IMR-90 (cell line): ENCODE data around the gene KLF12. TPM values are rescaled to one million over a fixed set of nuclear protein-coding genes. Genes with fewer than 3 reads are reported as not detected.

Experiments used
- ATAC-seq: fragments of 200-7000 bp; cut with Tn5 transposase; 2 replicates; pipeline ENCODE4 v1.9.1; 2020; ENCODE audit warnings: low read depth, mild to moderate bottlenecking, moderate library complexity
- BruUV-seq: library from RNA; stranded (reverse); fragments of 400-500 nt; replicated peaks from 2 replicates; lab custom pipeline; 2021; lab: Mats Ljungman, UMichigan
- CTCF ChIA-PET: fragments of 300-600 bp; formaldehyde crosslinking; extraction: SDS; loops from one replicate; lab custom pipeline; 2021; ENCODE audit warnings: antibody characterized with exemption; lab: Yijun Ruan, JAX
- POLR2A ChIA-PET: fragments of 300-600 bp; sonication (Branson Sonifier 250); formaldehyde crosslinking; loops from one replicate; lab custom pipeline; 2022; ENCODE audit warnings: antibody characterized with exemption; ENCODE audit not compliant: unreplicated experiment; lab: Charles Lee
- DNase-seq: peaks from one replicate; pipeline ENCODE4 v3.0.0; 2013
- H2AFZ ChIP-seq: replicated peaks from 2 replicates; pipeline ENCODE3; 2013; ENCODE audit warnings: low read length, mild to moderate bottlenecking; ENCODE audit not compliant: poor library complexity
- H2AK5ac ChIP-seq: 2 replicates; pipeline ENCODE4 v1.6.1; 2013; ENCODE audit warnings: low read depth, low read length, inconsistent platforms
- H2AK9ac ChIP-seq: replicated peaks from 2 replicates; pipeline ENCODE3; 2013; ENCODE audit warnings: mild to moderate bottlenecking, low read depth, low read length, moderate library complexity; ENCODE audit not compliant: poor library complexity
- H2BK120ac ChIP-seq: 2 replicates; pipeline ENCODE4 v1.6.1; 2013; ENCODE audit warnings: low read depth, low read length, inconsistent platforms
- H2BK15ac ChIP-seq: 3 replicates; pipeline ENCODE4 v1.6.1; 2013; ENCODE audit warnings: low read depth, low read length, inconsistent platforms
- H2BK20ac ChIP-seq: 2 replicates; pipeline ENCODE4 v1.6.1; 2013; ENCODE audit warnings: low read depth, mild to moderate bottlenecking, inconsistent platforms, low read length, moderate library complexity
- H2BK5ac ChIP-seq: 2 replicates; pipeline ENCODE4 v1.6.1; 2013; ENCODE audit warnings: mild to moderate bottlenecking, low read depth, low read length, inconsistent platforms; ENCODE audit not compliant: poor library complexity, severe bottlenecking
- H3K14ac ChIP-seq: replicated peaks from 2 replicates; pipeline ENCODE4 v1.6.1; 2013; ENCODE audit warnings: low read depth, low read length, inconsistent platforms
- H3K18ac ChIP-seq: 2 replicates; pipeline ENCODE4 v1.6.1; 2013; ENCODE audit warnings: low read depth, low read length, control low read depth
- H3K23ac ChIP-seq: 2 replicates; pipeline ENCODE4 v1.6.1; 2013; ENCODE audit warnings: low read depth, low read length, inconsistent platforms
- H3K27ac ChIP-seq: 2 replicates; pipeline ENCODE4 v1.5.1; 2013; ENCODE audit warnings: mild to moderate bottlenecking, control low read depth, low read length; ENCODE audit not compliant: insufficient read depth
- H3K27me3 ChIP-seq: 2 replicates; pipeline ENCODE4 v1.6.1; 2013; ENCODE audit warnings: low read length; ENCODE audit not compliant: control insufficient read depth, insufficient read depth
- H3K36me3 ChIP-seq: 2 replicates; pipeline ENCODE4 v1.6.1; 2013; ENCODE audit warnings: low read length, mixed read lengths; ENCODE audit not compliant: control insufficient read depth, insufficient read depth
- H3K4ac ChIP-seq: 2 replicates; pipeline ENCODE4 v1.6.1; 2013; ENCODE audit warnings: low read depth, low read length, inconsistent platforms
- H3K4me1 ChIP-seq: 2 replicates; pipeline ENCODE4 v1.6.1; 2013; ENCODE audit warnings: low read length, mixed read lengths; ENCODE audit not compliant: control insufficient read depth, insufficient read depth
- H3K4me2 ChIP-seq: 2 replicates; pipeline ENCODE4 v1.6.1; 2013; ENCODE audit warnings: low read depth, mild to moderate bottlenecking, control low read depth, low read length, moderate library complexity
- H3K4me3 ChIP-seq: 2 replicates; pipeline ENCODE4 v1.5.1; 2013; ENCODE audit warnings: low read depth, mild to moderate bottlenecking, control low read depth, low read length, moderate library complexity; ENCODE audit not compliant: insufficient read depth
- H3K56ac ChIP-seq: 2 replicates; pipeline ENCODE4 v1.6.1; 2013; ENCODE audit warnings: low read length, inconsistent platforms; ENCODE audit not compliant: insufficient read depth; ENCODE audit errors: extremely low read depth
- H3K79me1 ChIP-seq, 2 experiments: 2 replicates each; pipeline ENCODE4 v1.6.1; 2013; ENCODE audit warnings: low read length in 2 of 2, inconsistent platforms in 1 of 2, low read depth in 1 of 2
- H3K9ac ChIP-seq: 2 replicates; pipeline ENCODE4 v1.6.1; 2013; ENCODE audit warnings: low read depth, low read length, control low read depth
- H3K9me1 ChIP-seq: 2 replicates; pipeline ENCODE4 v1.6.1; 2013; ENCODE audit warnings: low read length, inconsistent platforms; ENCODE audit not compliant: insufficient read depth
- H3K9me3 ChIP-seq: 2 replicates; pipeline ENCODE4 v1.6.1; 2013; ENCODE audit warnings: low read length; ENCODE audit not compliant: control insufficient read depth, insufficient read depth
- H4K20me1 ChIP-seq: 2 replicates; pipeline ENCODE4 v1.6.1; 2013; ENCODE audit warnings: low read length, inconsistent platforms; ENCODE audit not compliant: insufficient read depth
- H4K5ac ChIP-seq: 2 replicates; pipeline ENCODE4 v1.6.1; 2013; ENCODE audit warnings: mild to moderate bottlenecking, low read depth, low read length, control low read depth
- H4K8ac ChIP-seq, 2 experiments: 2 replicates each; pipeline ENCODE4 v1.6.1; 2013; ENCODE audit warnings: low read depth in 2 of 2, low read length in 2 of 2, control low read depth in 1 of 2, inconsistent platforms in 1 of 2
- H4K91ac ChIP-seq: 2 replicates; pipeline ENCODE4 v1.6.1; 2013; ENCODE audit warnings: low read depth, low read length, inconsistent platforms; ENCODE audit not compliant: insufficient read depth
- CTCF ChIP-seq: conservative IDR thresholded peaks from 2 replicates; pipeline ENCODE4 v1.5.1; 2012; ENCODE audit warnings: mild to moderate bottlenecking, low read depth, low read length, improper control_type of control experiment
- MAZ ChIP-seq: IDR thresholded peaks from 2 replicates; pipeline ENCODE4 v1.6.1; 2012; ENCODE audit warnings: low read depth, mild to moderate bottlenecking, low read length, improper control_type of control experiment, moderate library complexity, borderline replicate concordance
- MXI1 ChIP-seq: IDR thresholded peaks from 2 replicates; pipeline ENCODE4 v1.6.1; 2012; ENCODE audit warnings: low read depth, mild to moderate bottlenecking, low read length, moderate library complexity, borderline replicate concordance
- POLR2A ChIP-seq: IDR thresholded peaks from 2 replicates; pipeline ENCODE4 v1.6.1; 2012; ENCODE audit warnings: mild to moderate bottlenecking, low read depth, low read length
- WGBS, 2 experiments: methylation state at CpG; one replicate each; pipeline versions ENCODE4 v1.1.5 to v1.1.7; 2013; ENCODE audit warnings: missing lambda C conversion rate in 2 of 2; ENCODE audit not compliant: insufficient read length in 1 of 2; ENCODE audit errors: extremely low coverage in 2 of 2; 5-methylcytosine and 5-hydroxymethylcytosine counted together
- dilution Hi-C: fragments of 300-500 bp; cut with HindIII; formaldehyde crosslinking; loops from one replicate; pipeline ENCODE4 v1.14.3; 2018; ENCODE audit warnings: low sequenced_read_pairs; ENCODE audit not compliant: unreplicated experiment
- in situ Hi-C: fragments of 300-500 bp; cut with MboI; formaldehyde crosslinking; loops from 3 replicates; pipeline ENCODE4 v1.14.3; 2019; ENCODE audit warnings: low sequenced_read_pairs, inconsistent platforms, mixed read lengths
- intact Hi-C: fragments of 100-400 bp; cut with micrococcal nuclease; formaldehyde crosslinking; loops from 2 replicates; pipeline ENCODE4 v1.10.0; 2022
- polyA plus RNA-seq, 3 experiments: library from polyadenylated mRNA; depleted of rRNA; stranded (reverse); fragments of >200 nt; gene quantifications; 2 replicates each; pipeline ENCODE4 v1.2.3, GENCODE V29; 2012; ENCODE audit warnings: low replicate concordance in 1 of 3
- total RNA-seq: library from RNA; depleted of rRNA; stranded (reverse); fragments of >200 nt; gene quantifications from 2 replicates; pipeline ENCODE4 v1.2.3, GENCODE V29; 2012
- TF ChIP-seq, protein P1 (sequence below): fragments of 150-350 bp; IDR thresholded peaks from 2 replicates; pipeline ENCODE4 v1.6.1; 2017; ENCODE audit warnings: mild to moderate bottlenecking, antibody characterized with exemption, low read length, low read depth

KLF12 gene
- total and polyA plus RNA-seq, 2 of the 4 experiments (the other 2 are of a cell fraction), result 8.8 to 44.8 TPM

- POLR2A ChIA-PET, result no interaction called here
- Histone ChIP-seq H3K4me1 (peaks cover 11% of the 10 kb centered on the region), H2AFZ (peak overlapping the region; percentile 90), H4K8ac (peak overlapping the region; percentile 68 to 71; a peak in 3 of 4 replicates), H3K4ac (peak overlapping the region; percentile 91), H3K9me3 (no peaks in the 10 kb centered on the region), H2BK120ac (peak overlapping the region; percentile 86), H3K23ac (peak overlapping the region; percentile 98; the same call in 1 of the 2 replicates), H4K91ac (peak overlapping the region; percentile 76), H4K20me1 (peaks cover 4% of the 10 kb centered on the region; the same call in 1 of the 2 replicates), H3K9me1 (peaks cover 4% of the 10 kb centered on the region), H3K9ac (peak overlapping the region; percentile 92), H3K4me2 (peak overlapping the region; percentile 99), H2AK9ac (peak overlapping the region; percentile 94), H2BK5ac (peak overlapping the region; percentile 88), H3K27me3 (no peaks in the 10 kb centered on the region), H3K14ac (peak overlapping the region; percentile 84), H3K56ac (peak overlapping the region; percentile 92; the same call in 1 of the 2 replicates), H3K79me1 (peaks cover 3 to 54% of the 10 kb centered on the region in 2 experiments; a peak in 3 of 4 replicates), H2AK5ac (peak overlapping the region; percentile 45), H4K5ac (no peak overlapping the region), H2BK20ac (no peak overlapping the region), H3K36me3 (no peaks in the 10 kb centered on the region), H3K4me3 (peak overlapping the region; percentile 82), H3K27ac (peak overlapping the region; percentile 95), H2BK15ac (peak overlapping the region; percentile 62; the same call in 1 of the 3 replicates), H3K18ac (peak overlapping the region; percentile 84)
- WGBS, 2 experiments, result no CpG with 5 or more reads among the region's 35 CpGs
- intact Hi-C loops, result loop anchor here (2.0 to 5.0 kb wide), 9 partner anchors 71 to 1124 kb away; no protein-coding TSS in a partner anchor
- TF ChIP-seq MXI1, result peak; percentile 56; the same call in 1 of the 2 replicates
- TF ChIP-seq POLR2A, result peak; percentile 76; the same call in 1 of the 2 replicates
- TF ChIP-seq, protein P1, sequence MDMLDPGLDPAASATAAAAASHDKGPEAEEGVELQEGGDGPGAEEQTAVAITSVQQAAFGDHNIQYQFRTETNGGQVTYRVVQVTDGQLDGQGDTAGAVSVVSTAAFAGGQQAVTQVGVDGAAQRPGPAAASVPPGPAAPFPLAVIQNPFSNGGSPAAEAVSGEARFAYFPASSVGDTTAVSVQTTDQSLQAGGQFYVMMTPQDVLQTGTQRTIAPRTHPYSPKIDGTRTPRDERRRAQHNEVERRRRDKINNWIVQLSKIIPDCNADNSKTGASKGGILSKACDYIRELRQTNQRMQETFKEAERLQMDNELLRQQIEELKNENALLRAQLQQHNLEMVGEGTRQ, result peak; percentile 85
- peak; percentile 70 for TF ChIP-seq MAZ
- TF ChIP-seq CTCF, result no peak
- DNase-seq (peak; percentile 95), ATAC-seq (peak; percentile 48)
- dilution Hi-C loops, result no loop called here
- CTCF ChIA-PET, result no interaction called here
- in situ Hi-C loops, result loop anchor here (25.0 kb wide), 1 partner anchor 1079 kb away; no protein-coding TSS in a partner anchor
- no TSS peak for BruUV-seq
Observed at GRCh38 chr13:74133657-74134201, 475 bp downstream of the KLF12 start.
